Panc1 (cell line): Measurements from ENCODE around the gene RAI1.

Experiments
- CTCF ChIP-seq: fragments of 450-650 bp; IDR thresholded peaks from 2 replicates; pipeline ENCODE4 v1.5.1; 2017; ENCODE audit warnings: mild to moderate bottlenecking
- POLR2AphosphoS5 ChIP-seq: IDR thresholded peaks from 2 replicates; pipeline ENCODE4 v1.6.1; 2012; ENCODE audit warnings: mild to moderate bottlenecking, low read depth, low read length, moderate library complexity

GRCh38 chr17:17849147-17849820, 168.0 kb downstream of the RAI1 start:
- TF ChIP-seq POLR2AphosphoS5, result no peak
- TF ChIP-seq CTCF, result no peak
